ENCODE data around the gene TSHR.

- TF ChIP-seq CTCF (conservative IDR thresholded peaks at IDR 0.05; ENCODE audit: low read length) (no peak), EZH2phosphoT487 (IDR thresholded peaks at IDR 0.05; ENCODE audit: borderline replicate concordance, low read depth, low read length) (no peak)
Observed at GRCh38 chr14:81091660-81092059, 136.2 kb downstream of the TSHR start.

Measured in OCI-LY7 (cell line).